Fibroblast of the aortic adventitia (primary cell): ENCODE results near the gene TFIP11. TPM values are rescaled to one million over a fixed set of nuclear protein-coding genes. Genes with fewer than 3 reads are reported as not detected.

ENCODE experiments used
- DNase-seq: peaks from one replicate; pipeline ENCODE4 v3.0.0-alpha.2; 2010; ENCODE audit warnings: low read depth
- H3K4me3 ChIP-seq: 2 replicates; pipeline ENCODE4 v1.5.1; 2011; ENCODE audit warnings: low read depth, mild to moderate bottlenecking, control low read depth, low read length, moderate library complexity
- CTCF ChIP-seq: IDR thresholded peaks from 2 replicates; pipeline ENCODE4 v1.5.1; 2011; ENCODE audit warnings: mild to moderate bottlenecking, low read length, control low read depth, inconsistent platforms; ENCODE audit not compliant: insufficient read depth
- total RNA-seq: library from RNA; depleted of rRNA; stranded (reverse); fragments of >200 nt; gene quantifications from 2 replicates; pipeline ENCODE4 v1.2.3, GENCODE V29; 2012; ENCODE audit warnings: low replicate concordance

Gene TFIP11
- total RNA-seq, 1 donor: 25.4 TPM

DNA sequence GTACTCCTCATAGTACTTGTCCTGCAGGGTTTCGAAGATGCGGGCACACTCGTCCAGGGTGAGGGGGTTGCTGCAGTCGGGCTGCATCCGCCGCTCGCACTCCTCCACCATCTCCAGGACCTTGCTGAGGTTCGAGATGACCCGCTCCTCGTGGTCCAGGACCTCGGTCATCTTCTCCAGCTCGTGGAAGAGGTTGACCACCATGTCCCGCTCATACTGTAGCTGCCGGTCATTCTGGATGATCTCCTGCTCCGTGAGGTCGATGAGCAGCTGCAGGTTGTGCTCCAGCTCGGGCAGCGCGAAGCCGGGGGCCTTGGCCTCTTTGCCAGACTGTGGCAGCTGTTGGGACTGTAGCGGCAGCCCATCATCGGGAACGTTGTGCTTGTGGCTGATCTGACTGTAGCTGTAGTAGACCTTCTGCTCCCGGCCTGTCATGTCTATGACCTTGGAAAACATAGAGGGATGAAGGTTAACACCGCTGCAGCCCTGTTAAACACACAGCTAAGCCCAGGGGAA lies 13.0 kb downstream of the TFIP11 start:
- TF ChIP-seq CTCF: no peak
- DNase-seq: no peak
- H3K4me3 ChIP-seq: no peak overlapping the region

DNA sequence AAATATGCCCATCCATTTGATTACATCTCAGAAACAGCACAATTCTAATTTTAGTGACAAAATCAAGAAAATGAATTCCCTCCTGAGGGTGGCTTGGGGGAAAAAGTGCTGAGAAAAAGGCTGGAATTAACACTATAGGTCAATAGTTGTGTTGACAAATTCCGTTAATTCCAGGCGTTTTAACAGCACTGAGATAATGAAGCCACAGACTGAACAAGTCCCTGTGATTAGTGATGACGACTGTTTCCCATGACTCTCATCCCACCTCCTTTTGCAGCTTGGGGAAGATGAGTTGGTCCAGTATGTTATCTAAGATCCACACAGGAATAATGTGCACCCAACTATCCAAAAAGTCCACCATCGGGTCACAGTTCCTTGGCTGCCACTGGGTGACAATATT lies 15.8 kb downstream of the TFIP11 start:
- no peak for DNase-seq
- no peak for TF ChIP-seq CTCF
- H3K4me3 ChIP-seq: no peak overlapping the region

GRCh38 chr22:26494506-26494905 lies 17.8 kb downstream of the TFIP11 start:
- no peak for TF ChIP-seq CTCF
- no peak overlapping the region for H3K4me3 ChIP-seq
- no peak for DNase-seq

DNA sequence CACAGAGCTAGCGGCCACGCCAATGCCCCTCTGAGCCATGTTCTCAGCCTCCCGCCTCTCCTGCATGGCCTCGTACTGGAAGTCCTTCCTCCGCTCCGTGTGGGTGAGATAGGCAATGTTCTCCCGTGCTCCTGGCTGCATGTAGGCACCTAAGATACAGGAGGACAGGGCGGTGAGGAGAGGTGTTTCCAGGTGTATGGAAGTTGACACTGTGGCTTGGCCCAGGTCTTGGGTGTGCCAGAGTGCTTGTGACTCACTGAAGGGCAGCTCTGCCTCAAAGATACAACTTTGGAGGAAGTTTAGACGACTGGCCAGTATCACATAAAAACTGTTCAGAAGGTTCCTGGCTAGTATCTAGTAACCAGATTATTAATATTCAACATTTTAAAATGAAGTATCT lies 20.1 kb downstream of the TFIP11 start:
- DNase-seq: no peak
- no peak overlapping the region for H3K4me3 ChIP-seq
- TF ChIP-seq CTCF: no peak

DNA sequence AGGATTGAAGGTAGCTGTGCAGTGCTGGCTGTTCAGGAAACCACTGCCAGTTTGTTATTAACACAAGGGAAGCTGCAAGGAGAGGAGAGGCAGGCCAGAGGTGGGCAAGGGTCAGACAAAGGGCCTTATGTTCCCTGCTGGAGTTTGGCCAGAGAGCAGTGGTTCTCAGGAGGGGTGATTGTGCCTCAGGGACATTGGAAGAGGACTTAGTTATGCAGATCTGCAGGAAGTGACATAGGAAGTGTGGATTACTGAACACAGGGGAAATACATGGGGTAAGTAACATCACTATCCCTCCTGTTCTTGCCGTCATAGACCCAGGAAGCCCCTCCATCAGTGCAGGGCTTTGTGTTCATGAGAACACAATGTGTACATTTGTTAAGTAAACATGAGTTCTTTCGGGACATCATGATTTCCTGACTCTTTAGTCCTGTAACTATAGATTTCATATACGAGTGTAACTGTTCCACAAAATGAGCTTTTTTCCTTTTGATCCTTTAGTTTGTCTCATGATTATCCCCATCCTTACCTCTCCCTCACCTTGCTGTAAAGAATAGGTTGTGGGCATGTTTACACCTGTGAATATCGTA lies 22.7 kb downstream of the TFIP11 start:
- TF ChIP-seq CTCF: no peak
- DNase-seq: no peak
- no peak overlapping the region for H3K4me3 ChIP-seq

- DNase-seq: no peak
- H3K4me3 ChIP-seq: no peak overlapping the region
- no peak for TF ChIP-seq CTCF
Observed at GRCh38 chr22:26487996-26488395, 24.3 kb downstream of the TFIP11 start.

GRCh38 chr22:26486394-26486793 lies 25.9 kb downstream of the TFIP11 start:
- no peak for TF ChIP-seq CTCF
- no peak for DNase-seq

More at GRCh38 chr22:26486394-26486793, 25.9 kb downstream of the TFIP11 start:
- H3K4me3 ChIP-seq: no peak overlapping the region
